Spleen (tissue), 11 donors: ENCODE measurements around the gene EFNA4. TPM values are rescaled to one million over a fixed set of nuclear protein-coding genes. Genes with fewer than 3 reads are reported as not detected.

ENCODE experiments used
- DNase-seq: peaks from one replicate; pipeline ENCODE4 v3.0.0-alpha.2; 2020
- H3K27ac ChIP-seq, 8 donors: fragments of 200-600 bp; sonication (generic) in 7 of 8; 1 replicate in 4 of 8; 2 replicates in 4 of 8; pipeline versions ENCODE4 v1.5.0 to v1.8.0; 2016 to 2021; ENCODE audit warnings: inconsistent platforms in 4 of 8, mild to moderate bottlenecking in 4 of 8, moderate library complexity in 1 of 8
- H3K27me3 ChIP-seq, 7 donors: fragments of 200-600 bp; sonication (generic) in 6 of 7; replicated peaks in 1 of 7; 1 replicate in 4 of 7; 2 replicates in 3 of 7; pipeline versions ENCODE4 v1.5.0 to v1.8.0; 2016 to 2021; ENCODE audit warnings: inconsistent platforms in 3 of 7, mild to moderate bottlenecking in 1 of 7
- H3K36me3 ChIP-seq, 6 donors: fragments of 200-600 bp; sonication (generic) in 5 of 6; 1 replicate in 4 of 6; 2 replicates in 2 of 6; pipeline versions ENCODE4 v1.5.0 to v1.8.0; 2016 to 2021; ENCODE audit warnings: inconsistent platforms in 2 of 6
- H3K4me1 ChIP-seq, 6 donors: fragments of 200-600 bp; sonication (generic) in 5 of 6; 1 replicate in 3 of 6; 2 replicates in 3 of 6; pipeline versions ENCODE4 v1.5.0 to v1.8.0; 2016 to 2021; ENCODE audit warnings: inconsistent platforms in 3 of 6
- H3K4me3 ChIP-seq, 8 donors: fragments of 200-600 bp; sonication (generic) in 7 of 8; 1 replicate in 4 of 8; 2 replicates in 4 of 8; pipeline versions ENCODE4 v1.5.0 to v1.8.0; 2016 to 2021; ENCODE audit warnings: inconsistent platforms in 4 of 8, mild to moderate bottlenecking in 4 of 8, moderate library complexity in 2 of 8
- H3K9me3 ChIP-seq, 8 donors: fragments of 200-600 bp; sonication (generic) in 7 of 8; 1 replicate in 4 of 8; 2 replicates in 4 of 8; pipeline versions ENCODE4 v1.5.0 to v1.8.0; 2016 to 2021; ENCODE audit warnings: inconsistent platforms in 4 of 8
- CTCF ChIP-seq, 11 experiments: fragments of 200-600 bp in 7 of 11; fragments of 450-650 bp in 4 of 11; sonication (generic) in 4 of 11; IDR thresholded peaks in 8 of 11; conservative IDR thresholded peaks in 3 of 11; 1 replicate in 7 of 11; 2 replicates in 4 of 11; pipeline versions ENCODE4 v1.4.0 to v1.8.0; 2016 to 2021; ENCODE audit warnings: antibody characterized with exemption in 11 of 11, inconsistent platforms in 4 of 11, mild to moderate bottlenecking in 1 of 11
- POLR2A ChIP-seq, 3 donors: fragments of 450-650 bp; IDR thresholded peaks; one replicate each; pipeline ENCODE4 v1.5.1; 2017; ENCODE audit warnings: antibody characterized with exemption in 3 of 3, mild to moderate bottlenecking in 1 of 3
- POLR2AphosphoS5 ChIP-seq, 3 donors: sonication (generic); formaldehyde crosslinking; IDR thresholded peaks; one replicate each; pipeline ENCODE4 v1.5.1; 2017; ENCODE audit warnings: antibody characterized with exemption in 3 of 3
- WGBS, 5 donors: extraction: QIAGEN DNeasy Blood & Tissue Kit in 3 of 5; methylation state at CpG; one replicate each; pipeline versions ENCODE4 v1.1.5 to v1.1.7; 2013 to 2018; 5-methylcytosine and 5-hydroxymethylcytosine counted together
- intact Hi-C: fragments of 100-400 bp; cut with DNase I; formaldehyde crosslinking; loops from one replicate; pipeline ENCODE4 v1.15.0; 2023; ENCODE audit warnings: low total_unique reads
- polyA plus RNA-seq, 3 donors: library from polyadenylated mRNA; stranded (reverse); fragments of 200-250 nt; gene quantifications; one replicate each; pipeline ENCODE4 v1.2.1, GENCODE V29; 2013
- total RNA-seq, 7 donors: library from RNA; depleted of rRNA in 3 of 7; stranded (reverse); fragments of >200 nt in 3 of 7; fragmentation: NEBNext Ultra II Directional in 4 of 7; extraction: Animal tissue kit (Norgen Biotek cat#: 25700) in 4 of 7; gene quantifications; one replicate each; pipeline versions ENCODE4 v1.1.0 to v1.2.1, GENCODE V29; 2016 to 2021
- donor health status: healthy with polysubstance abuse.
- donor health status: DM: no; HTN: no; CAD: no; lungs with moderate emphysema.
- donor health status: DM: no; HTN: no; CAD: no.
- donor health status: Bipolar disorder and iron deficiency.
- donor health status: healthy.
- donor health status: DM: no; HTN: no; CAD: no.
- donor health status: DM: yes; HTN: yes; CAD: no.

The EFNA4 gene
- total and polyA plus RNA-seq, 10 donors: 4.6 to 9.5 (median 7.1) TPM

- Histone ChIP-seq H3K27ac (no peak overlapping the region), H3K27me3 (no peaks in the 10 kb centered on the region), H3K4me1 (peaks cover 29 to 48% (median 41%) of the 10 kb centered on the region in 6 donors), H3K36me3 (peaks cover 0 to 69% (median 42%) of the 10 kb centered on the region in 6 donors), H3K4me3 (no peak overlapping the region), H3K9me3 (no peaks in the 10 kb centered on the region)
- intact Hi-C loops: loop anchor here (10.0 kb wide), 1 partner anchor 56 kb away; the partner anchor contains the start of gene ZBTB7B
- no peak for DNase-seq
- TF ChIP-seq CTCF (IDR thresholded peaks at IDR 0.05 in 8 of 11, conservative IDR thresholded peaks at IDR 0.05 in 3 of 11): no peak
- no peak for TF ChIP-seq POLR2AphosphoS5 (IDR thresholded peaks at IDR 0.05)
- TF ChIP-seq POLR2A (IDR thresholded peaks at IDR 0.05): no peak
- WGBS, 5 donors: 82 to 94% (median 83%) methylated on average over 7 to 8 of the region's 8 CpGs
Observed at GRCh38 chr1:155060736-155061135, 2.8 kb upstream of the EFNA4 start.

GRCh38 chr1:155061381-155062150 is 2.0 kb upstream of the EFNA4 start:
- Histone ChIP-seq H3K27ac (peak overlapping the region in 1 of 8 donors; percentile 1), H3K9me3 (no peaks in the 10 kb centered on the region), H3K36me3 (peaks cover 0 to 62% (median 35%) of the 10 kb centered on the region in 6 donors), H3K4me1 (peaks cover 29 to 54% (median 41%) of the 10 kb centered on the region in 6 donors), H3K4me3 (peak overlapping the region in 1 of 8 donors; percentile 90), H3K27me3 (no peaks in the 10 kb centered on the region)
- WGBS, 5 donors: 27 to 48% (median 42%) methylated on average over 15 to 21 of the region's 21 CpGs
- peak; percentile 97 for DNase-seq
- intact Hi-C loops: loop anchor here (10.0 kb wide), 1 partner anchor 57 kb away; the partner anchor contains the start of gene ZBTB7B
- TF ChIP-seq CTCF (IDR thresholded peaks at IDR 0.05 in 8 of 11, conservative IDR thresholded peaks at IDR 0.05 in 3 of 11): peak; percentile 97 to 100 (median 100)
- TF ChIP-seq POLR2AphosphoS5 (IDR thresholded peaks at IDR 0.05): peak; percentile 41 to 80 (median 71)
- no peak for TF ChIP-seq POLR2A (IDR thresholded peaks at IDR 0.05)

- DNase-seq: peak; percentile 84
- Histone ChIP-seq H3K27me3 (no peaks in the 10 kb centered on the region), H3K36me3 (peaks cover 0 to 61% (median 29%) of the 10 kb centered on the region in 6 donors), H3K9me3 (no peaks in the 10 kb centered on the region), H3K27ac (peak overlapping the region in 2 of 8 donors; percentile 1 to 90), H3K4me1 (peaks cover 29 to 54% (median 41%) of the 10 kb centered on the region in 6 donors), H3K4me3 (peak overlapping the region in 4 of 8 donors; percentile 65 to 90 (median 78))
- intact Hi-C loops: loop anchor here (10.0 kb wide), 1 partner anchor 57 kb away; the partner anchor contains the start of gene ZBTB7B
- no peak for TF ChIP-seq CTCF (IDR thresholded peaks at IDR 0.05 in 8 of 11, conservative IDR thresholded peaks at IDR 0.05 in 3 of 11)
- no peak for TF ChIP-seq POLR2AphosphoS5 (IDR thresholded peaks at IDR 0.05)
- no peak for TF ChIP-seq POLR2A (IDR thresholded peaks at IDR 0.05)
- 59 to 87% (median 65%) methylated on average over 15 to 29 of the region's 29 CpGs for WGBS, 5 donors
Observed at GRCh38 chr1:155062151-155062686, 1.3 kb upstream of the EFNA4 start.
